NOMO-1 treated with DMSO at 0.1 percent for 48 hours (cell line): ENCODE results near the gene RAB18.
A peak's percentile ranks its signal among the peaks of the same experiment; 100 is the strongest.
"Not testable (repeated sequence)": the region's sequence is repeated elsewhere in the genome, so short reads cannot be mapped to it uniquely, and the experiment has no call there.

Experiments
- DNase-seq: peaks from one replicate; lab custom pipeline; 2025; ENCODE audit not compliant: unreplicated experiment; lab: John Stamatoyannopoulos, UW

The RAB18 gene

DNA sequence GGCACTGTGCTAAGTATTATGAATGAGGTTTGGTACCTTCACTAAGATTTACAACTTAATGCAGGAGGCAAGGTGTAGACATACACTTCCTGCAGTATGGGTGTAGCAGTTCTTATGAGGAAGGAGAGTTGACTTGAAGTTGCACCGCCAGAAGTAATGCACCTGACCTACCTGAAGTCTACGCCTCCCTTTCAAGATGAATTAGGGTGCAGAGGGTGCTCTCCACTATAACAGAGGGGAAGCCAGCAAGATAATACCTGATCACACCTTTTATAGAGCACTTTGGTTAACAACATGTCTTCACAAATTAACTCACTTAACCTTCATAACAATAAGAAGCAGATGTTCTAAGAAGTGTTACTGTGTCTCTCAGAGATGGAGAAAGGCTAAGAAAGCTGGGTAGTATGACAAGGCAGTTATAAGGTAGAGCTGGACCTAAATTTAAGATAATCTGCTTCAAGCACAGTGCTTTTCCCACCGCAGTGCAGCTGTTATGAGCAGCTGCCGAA is 552 bp upstream of the RAB18 start:
- DNase-seq = no peak

DNA sequence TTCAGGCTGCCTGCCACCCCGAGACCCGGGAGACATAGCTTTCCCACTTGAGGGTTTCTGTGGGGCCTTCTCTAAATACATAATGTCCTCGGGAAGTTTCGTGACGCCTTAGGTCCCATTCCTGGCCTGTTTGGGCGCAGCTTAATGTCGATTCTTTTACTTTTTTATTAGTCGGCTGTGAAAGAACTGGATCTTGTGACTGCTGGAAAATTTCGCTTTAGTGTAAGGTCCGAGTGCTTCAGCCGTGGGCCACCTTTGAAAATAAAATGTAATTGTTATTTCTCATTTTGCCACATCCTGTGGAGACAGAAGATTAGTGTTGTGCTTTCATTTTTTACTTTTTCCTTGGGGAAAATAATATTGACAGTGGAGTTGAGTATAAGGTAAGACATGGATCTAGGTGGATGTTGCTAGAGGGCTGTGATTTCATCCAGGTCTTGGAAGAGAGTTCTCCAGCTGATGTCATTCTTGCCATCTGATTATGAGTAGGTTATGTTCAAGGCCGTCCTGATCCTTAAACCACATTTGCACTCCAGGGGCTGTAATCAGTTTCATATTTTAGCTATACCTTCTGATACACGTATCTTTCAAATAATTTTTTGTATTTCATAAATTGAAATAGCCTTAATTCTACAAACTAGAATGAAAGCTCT is 830 bp downstream of the RAB18 start:
- no peak for DNase-seq

DNA sequence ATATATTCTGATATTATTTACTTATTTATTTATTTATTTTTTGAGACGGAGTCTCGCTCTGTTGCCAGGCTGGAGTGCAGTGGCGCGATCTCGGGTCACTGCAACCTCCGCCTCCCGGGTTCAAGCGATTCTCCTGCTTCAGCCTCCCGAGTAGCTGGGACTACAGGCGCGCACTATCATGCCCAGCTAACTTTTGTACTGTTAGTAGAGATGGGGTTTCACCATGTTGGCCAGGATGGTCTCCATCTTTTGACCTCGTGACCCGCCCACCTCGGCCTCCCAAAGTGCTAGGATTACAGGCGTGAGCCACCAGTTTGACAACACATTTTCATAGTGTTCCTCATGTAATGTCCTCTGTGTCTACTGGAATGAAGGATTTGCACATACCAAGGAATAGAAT is 1.4 kb downstream of the RAB18 start:
- not testable (repeated sequence) for DNase-seq

DNA sequence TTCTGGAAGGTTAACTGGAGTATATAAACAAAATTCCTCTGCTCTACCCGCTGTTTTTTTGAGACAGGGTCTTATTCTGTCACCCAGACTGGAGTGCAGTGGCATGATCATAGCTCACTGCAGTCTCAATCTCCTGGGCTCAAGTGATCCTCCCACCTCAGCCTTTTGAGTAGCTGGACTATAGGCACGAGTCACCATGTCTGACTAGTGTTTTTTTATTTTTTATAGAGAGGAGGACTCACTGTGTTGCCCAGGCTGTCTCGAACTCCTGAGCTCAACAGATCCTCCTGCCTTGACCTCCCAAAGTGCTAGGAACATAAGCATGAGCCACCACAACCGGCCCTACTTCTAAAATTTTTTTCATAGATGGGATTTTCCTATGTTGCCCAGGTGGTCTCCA is 2.2 kb downstream of the RAB18 start:
- no peak for DNase-seq

DNA sequence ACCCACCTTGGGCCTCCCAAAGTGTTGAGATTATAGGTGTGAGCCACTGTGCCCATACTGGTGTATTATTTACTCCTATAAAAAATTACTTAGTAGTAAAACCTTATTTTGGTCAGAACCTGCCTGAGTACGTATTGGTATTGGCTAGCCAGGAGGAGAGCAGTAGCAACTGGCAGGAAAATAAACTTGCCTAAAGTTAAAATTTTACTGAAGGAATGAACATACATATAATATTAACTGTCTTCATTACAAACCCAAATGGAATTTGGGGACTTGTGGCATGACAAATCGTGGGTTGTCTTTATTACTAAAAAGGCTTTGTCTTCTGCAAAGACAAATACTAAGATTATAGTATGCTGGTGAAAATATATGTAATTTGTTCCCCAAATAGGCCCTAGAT is 8.4 kb downstream of the RAB18 start:
- no peak for DNase-seq

DNA sequence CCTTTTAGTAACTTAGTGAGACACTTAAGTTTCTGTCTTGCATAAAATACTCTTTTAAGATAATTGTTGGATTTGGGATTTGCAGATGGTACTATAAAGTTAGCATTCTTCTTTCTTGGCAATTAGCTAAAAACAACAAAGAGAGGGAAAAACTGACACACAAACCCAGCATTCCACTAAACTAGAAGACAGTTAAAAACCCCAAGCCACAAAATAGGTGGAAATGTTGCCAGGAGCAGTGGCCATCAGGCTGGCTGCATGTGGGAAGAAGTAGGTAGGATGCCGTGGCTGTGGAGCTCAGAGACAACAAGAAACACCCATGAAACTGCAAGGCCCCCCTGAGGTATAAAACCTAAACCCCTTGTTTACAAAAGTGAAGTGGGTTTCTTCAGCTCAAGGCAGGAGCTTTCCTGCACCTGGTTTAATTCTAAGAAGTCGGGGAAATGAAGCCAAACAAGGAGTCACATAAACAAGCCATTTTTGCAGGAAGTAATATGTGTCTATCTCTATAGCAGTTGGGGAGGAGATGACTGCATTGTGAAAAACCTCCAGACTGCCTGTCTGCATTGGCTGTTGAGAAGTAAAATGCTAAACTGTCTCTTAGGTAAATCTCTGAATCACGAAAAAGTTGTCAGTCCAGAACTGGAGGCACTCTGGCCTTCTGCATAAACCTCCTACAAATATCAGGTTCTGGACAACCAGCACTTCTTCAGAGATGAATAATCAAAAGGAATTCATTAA is 9.5 kb downstream of the RAB18 start:
- no peak for DNase-seq

DNA sequence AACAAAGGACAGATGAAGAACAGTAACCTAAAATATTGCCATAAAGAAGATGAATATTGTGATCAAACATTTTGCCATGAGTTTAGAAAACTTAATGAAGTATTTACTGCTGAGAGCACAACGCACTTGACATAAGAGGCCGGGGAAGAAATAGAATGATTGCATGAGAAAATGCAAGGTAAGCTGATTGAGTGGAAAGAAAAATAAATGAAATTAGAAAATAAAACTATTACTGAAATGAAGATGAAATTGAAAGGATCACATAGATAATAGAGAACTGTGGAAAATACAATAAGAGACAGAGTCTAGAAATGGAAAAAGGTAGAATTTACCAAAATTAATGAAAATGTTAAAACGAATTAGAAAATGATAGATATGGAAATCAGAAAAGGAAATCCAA is 10.1 kb downstream of the RAB18 start:
- DNase-seq = no peak

DNA sequence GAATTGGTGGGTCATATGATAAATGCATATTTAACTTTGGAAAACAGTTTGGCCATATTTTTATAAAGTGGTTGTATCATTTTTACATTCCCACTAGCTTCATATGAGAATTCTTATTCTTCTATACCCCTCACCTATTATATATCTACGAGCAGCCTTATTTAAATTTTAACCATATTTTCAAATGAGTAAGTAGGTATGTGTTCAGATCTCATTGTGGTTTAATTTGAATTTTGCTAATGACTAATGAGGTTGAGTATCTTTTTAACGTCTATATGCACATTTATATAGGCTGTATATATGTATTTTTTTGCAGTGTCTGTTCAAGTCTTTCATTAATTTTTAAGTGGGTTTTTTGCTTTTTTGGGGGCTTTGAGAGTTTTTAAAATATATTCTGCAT is 14.2 kb downstream of the RAB18 start:
- no peak for DNase-seq

DNA sequence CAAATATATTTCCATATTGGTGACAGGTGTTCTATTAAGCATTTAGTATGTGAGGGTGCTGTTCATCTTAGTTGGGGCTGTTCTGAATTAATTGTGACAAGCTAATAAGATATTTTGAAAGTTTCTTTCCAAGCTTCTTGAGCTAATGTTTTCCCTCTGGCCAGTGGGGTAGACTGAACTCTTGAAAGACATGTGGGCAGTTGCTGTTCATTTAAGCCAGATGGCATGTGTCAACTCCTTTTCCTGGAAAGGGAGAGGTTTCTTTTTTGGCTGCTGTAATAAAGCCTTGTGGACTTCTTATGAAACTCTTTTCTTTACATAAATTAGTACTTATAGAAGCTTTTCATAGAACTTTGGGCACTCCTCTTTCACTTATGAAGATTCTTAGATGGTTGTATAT is 21.7 kb downstream of the RAB18 start:
- DNase-seq = peak; percentile 25

DNA sequence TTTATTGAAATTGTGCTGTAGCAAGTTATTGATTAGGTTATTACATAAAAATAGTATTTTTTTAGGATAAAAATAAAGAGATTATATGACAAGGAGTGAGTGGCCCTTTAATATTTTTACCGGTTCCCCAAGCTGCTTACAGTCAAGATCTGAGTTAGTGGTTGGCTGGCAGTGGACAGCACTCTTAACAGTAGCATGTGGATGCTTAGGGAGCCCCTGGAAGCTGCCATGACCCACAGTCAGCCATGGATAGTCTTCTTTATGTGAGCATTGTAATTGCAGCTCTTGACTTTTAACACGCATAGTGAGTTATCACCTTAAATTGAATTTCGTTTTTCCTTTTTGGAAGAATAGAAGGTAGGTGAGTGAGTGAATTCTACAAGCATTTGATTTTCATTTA is 22.1 kb downstream of the RAB18 start:
- DNase-seq = no peak

DNA sequence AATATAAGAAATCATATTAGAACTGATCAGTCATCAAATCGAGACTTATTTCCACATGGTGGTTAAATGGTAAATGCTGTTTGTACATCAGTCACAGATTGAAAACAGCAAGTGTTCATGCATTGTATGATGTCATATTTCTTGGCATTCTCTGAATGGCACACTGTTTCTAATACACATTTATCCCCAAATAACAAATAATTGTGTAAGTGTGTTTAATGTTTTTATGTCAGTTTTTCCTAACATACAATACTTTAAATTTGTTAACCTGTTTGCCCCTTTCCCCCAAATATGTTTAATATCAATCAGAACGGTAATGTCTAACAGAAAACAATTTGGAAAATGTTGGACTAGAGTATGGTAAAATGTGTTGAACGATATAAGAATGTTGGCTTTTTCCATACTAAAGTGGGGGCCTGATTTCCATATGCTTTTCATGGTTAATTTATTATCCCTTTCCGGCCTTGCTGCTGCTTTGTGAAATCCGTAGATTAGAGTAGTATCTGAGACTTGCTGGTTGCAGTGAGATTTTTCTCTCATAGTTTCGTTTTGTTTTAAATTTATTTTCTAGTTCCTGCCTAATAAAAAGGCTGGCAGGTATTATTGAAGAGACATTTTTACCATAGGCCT is 23.7 kb downstream of the RAB18 start:
- DNase-seq = no peak

DNA sequence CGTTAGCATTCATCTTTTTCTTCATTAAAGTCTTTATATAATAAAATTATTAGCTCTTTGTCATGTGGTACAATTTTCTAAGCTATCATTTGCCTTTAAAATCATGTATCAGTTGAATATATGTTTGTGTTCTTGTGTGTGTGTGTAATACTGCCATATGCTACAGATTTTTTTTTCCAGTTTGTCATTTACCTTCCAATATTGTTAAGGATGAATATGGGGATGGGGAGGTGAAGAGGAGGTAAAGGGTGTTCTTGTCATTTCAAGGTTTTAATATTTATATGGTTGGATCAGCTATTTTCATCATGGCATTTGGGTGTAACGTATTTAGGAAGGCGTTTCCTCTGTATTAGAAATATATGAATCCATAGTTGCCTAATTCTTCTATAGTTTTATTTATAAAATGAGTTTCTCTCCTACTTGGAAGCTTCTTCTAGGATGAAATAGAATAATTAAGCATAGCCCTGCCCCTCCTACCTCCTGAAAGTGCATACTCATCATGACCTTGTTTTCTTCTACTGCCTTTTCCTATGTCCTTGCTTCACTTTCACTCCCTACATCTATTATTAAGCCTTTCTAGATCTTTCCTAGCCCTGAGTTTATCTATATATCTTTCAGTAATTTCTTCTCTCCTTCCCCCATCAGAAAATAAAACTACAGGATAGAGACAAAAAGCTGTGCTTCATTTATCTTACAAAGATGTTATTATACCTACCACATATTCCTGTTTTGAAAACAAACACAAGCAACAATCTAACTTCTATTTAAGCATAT is 25.1 kb downstream of the RAB18 start:
- DNase-seq = no peak

DNA sequence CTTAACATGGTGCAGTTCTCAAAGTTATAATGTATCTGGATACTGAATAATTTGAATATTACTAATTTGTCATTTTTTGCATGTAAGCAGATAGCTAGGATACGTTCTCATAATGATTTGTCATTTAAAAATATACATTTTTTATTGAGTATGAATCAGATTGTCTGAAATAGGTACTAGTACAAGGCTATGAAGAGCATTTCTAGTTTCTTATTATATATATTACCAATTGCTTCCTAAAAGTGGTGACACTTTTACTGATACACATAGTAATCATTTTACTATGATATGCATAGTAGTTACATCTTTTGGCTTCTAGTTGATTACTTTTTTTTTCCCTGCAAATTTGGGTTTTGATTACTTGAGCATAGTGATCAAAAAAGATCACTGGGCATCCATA is 26.4 kb downstream of the RAB18 start:
- DNase-seq = no peak

DNA sequence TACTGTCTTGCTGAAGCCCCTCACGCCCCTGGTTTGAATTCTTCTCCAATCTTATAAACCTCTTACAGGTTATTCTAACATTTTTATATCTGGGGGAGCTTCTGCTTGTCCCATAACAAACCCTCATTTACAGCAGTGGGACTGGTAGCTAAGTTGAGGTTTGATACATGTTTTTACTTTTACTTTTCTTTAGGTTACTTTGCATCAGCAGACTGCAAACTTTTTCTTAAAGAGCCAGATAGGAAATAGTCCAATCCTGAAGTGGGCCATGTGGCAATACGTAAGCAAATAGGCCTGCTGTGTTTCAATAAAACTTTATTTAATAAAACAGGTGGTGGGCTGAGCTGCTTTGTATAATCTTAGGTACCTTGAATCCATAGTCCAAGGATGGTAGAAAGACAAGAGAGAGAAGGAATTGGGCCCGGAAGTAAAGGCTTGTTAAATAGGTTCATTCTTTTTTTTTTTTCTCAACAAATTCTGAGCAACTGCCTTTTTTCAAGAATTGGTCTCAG is 27.3 kb downstream of the RAB18 start:
- no peak for DNase-seq

DNA sequence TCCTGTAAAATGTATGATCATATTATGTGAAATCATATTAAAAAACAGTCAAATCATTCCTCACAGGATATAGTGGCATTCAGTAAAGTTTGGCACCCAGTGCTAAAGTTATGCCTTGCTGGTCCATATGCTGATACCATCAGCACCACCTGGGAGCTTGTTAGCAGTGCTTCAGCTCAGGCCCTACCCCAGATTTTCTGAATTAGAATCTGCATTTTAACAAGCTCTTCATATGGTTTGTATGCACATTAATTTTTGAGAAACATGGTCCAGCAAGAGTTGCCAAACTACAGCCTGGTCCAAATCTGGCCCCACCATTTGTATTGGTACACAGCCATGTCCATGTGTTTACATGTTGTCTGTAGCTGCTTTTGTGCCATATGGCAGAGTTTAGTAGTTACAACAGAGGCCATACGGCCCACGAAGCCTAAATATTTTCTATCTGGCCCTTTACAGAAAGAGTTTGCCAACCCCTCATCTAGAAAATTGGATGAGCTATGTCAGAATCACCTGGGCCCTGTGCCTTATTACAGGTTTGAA is 30.1 kb downstream of the RAB18 start:
- no peak for DNase-seq

DNA sequence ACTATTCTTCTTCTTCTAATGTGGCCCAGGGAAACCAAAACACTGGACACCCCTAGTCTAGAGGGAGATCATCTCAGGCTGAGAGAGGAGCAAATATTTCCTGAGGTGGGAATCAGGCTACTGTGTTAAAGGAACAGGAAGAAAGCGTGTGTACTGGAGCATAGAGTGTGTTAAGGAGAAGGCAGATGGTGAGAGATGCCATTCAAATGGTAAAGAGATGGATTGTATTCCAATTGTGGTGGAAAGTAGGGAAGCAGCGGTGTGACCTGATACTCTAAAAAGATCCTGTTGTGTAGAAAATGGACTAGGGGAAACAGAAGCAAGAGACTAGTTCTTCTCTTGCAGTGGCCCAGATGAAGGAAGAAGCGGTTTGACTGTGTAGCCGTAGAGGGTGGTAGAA is 31.2 kb downstream of the RAB18 start:
- no peak for DNase-seq

DNA sequence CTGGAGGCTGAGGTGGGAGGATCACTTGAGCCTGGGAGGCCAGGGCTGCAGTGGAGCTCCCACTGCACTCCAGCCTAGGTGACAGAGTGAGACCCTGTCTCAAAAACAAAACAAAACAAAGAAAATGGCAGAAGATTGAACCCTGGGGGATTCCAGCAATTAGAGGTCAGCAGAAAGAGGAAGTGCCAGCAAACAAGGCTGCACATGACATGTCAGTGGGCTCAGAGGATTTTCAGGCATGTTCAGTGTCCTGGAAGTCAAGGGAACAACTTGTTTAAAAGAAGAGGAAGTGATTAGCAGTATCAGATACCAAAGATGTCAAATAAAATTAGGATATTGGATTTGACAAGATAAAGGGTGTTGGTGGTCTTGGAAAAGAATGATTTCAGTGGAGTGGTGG is 32.3 kb downstream of the RAB18 start:
- DNase-seq = peak; percentile 55

DNA sequence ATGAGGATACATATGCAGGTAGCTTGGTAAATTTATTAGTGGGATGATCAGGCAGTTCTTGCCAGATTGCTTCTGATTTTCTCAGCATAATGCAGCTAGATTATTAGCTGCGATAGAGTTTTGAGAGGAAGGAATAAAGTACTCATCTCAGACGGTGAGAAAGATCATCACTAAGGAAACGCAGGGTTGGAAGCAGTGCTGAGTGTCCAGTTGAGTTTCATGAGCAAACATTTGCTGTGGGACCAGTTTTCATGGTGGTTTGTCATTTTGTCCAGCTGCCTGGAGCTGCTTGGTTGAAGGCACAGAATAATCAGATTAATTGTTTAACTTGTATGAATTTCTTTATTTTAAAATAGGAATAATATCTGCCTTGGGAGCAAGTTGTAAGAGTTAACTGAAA is 33.1 kb downstream of the RAB18 start:
- DNase-seq = no peak

DNA sequence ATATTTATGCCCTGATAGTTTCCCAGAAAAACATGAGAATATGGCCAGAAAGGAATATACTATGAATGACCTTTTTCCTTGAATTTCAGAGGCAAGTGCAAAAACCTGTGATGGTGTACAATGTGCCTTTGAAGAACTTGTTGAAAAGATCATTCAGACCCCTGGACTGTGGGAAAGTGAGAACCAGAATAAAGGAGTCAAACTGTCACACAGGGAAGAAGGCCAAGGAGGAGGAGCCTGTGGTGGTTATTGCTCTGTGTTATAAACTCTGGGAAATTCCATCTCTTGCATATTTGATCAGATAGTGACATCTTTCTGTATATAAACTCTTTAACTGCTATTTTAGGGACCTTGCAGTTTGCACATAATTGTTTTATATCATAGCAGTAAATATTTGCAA is 33.7 kb downstream of the RAB18 start:
- no peak for DNase-seq

DNA sequence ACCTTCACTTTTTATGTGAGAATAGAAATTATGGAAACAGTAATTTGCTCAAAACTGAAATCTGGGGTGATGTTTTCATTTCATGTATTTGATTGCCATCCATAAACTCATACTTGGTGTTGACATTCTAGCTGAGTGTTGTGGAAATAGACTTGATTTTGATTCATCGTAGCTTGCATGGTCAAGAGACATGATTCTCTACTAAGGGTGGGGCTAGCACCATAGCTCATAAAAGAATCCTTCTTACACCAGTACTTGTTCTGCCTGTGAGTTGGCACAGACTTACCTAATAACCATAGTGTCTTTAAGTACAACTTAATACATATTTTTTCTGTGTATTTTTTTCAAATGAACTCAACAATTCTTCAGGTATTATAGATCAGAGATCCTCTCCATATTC is 36.6 kb downstream of the RAB18 start:
- no peak for DNase-seq
